Ishikawa (cell line): ENCODE measurements around the gene UVSSA.

Experiments
- CEBPB ChIP-seq: IDR thresholded peaks from 2 replicates; pipeline ENCODE4 v1.6.1; 2012
- CREB1 ChIP-seq: IDR thresholded peaks from 2 replicates; pipeline ENCODE4 v1.6.1; 2012; ENCODE audit warnings: low read depth
- EGR1 ChIP-seq: IDR thresholded peaks from 2 replicates; pipeline ENCODE4 v1.6.1; 2012
- EP300 ChIP-seq: IDR thresholded peaks from 2 replicates; pipeline ENCODE4 v1.6.1; 2012; ENCODE audit warnings: borderline replicate concordance
- FOXM1 ChIP-seq: IDR thresholded peaks from 2 replicates; pipeline ENCODE4 v1.6.1; 2012; ENCODE audit warnings: low read depth, borderline replicate concordance
- NFIC ChIP-seq: IDR thresholded peaks from 2 replicates; pipeline ENCODE4 v1.6.1; 2012
- RAD21 ChIP-seq: IDR thresholded peaks from 2 replicates; pipeline ENCODE4 v1.6.1; 2012; ENCODE audit warnings: low read depth
- REST ChIP-seq: IDR thresholded peaks from 2 replicates; pipeline ENCODE4 v1.6.1; 2012; ENCODE audit warnings: low read depth, mild to moderate bottlenecking
- TAF1 ChIP-seq: IDR thresholded peaks from 2 replicates; pipeline ENCODE4 v1.6.1; 2012; ENCODE audit warnings: low read depth, mild to moderate bottlenecking
- TCF12 ChIP-seq: IDR thresholded peaks from 2 replicates; pipeline ENCODE4 v1.6.1; 2012; ENCODE audit warnings: low read depth
- TEAD4 ChIP-seq: IDR thresholded peaks from 2 replicates; pipeline ENCODE4 v1.6.1; 2012
- YY1 ChIP-seq: IDR thresholded peaks from 2 replicates; pipeline ENCODE4 v1.6.1; 2012; ENCODE audit warnings: low read depth
- ZBTB7A ChIP-seq: IDR thresholded peaks from 2 replicates; pipeline ENCODE4 v1.6.1; 2012; ENCODE audit warnings: low read depth
- TF ChIP-seq, protein P1 (sequence below): IDR thresholded peaks from 2 replicates; pipeline ENCODE4 v1.6.1; 2012
- TF ChIP-seq, protein P2 (sequence below): IDR thresholded peaks from 2 replicates; pipeline ENCODE4 v1.6.1; 2012

Gene UVSSA

DNA sequence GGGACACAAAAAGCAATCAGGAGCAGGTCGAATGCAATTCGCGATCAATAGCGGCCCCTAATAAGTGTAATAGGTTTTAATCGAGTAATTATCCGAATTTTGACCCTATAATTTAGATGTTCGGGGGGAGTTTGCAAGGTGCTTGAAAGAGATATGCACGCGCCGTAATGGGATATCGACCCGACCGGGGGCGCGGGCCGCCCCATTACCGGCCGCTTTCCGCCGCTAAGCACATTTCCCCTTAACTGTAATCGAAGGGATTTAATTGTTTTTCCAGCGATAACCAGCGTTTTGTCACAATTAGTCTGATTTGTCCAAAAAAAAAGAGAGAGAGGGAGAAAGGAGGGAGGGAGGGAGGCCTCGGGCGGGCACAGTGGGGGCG is 58.2 kb downstream of the UVSSA start:
- no peak for TF ChIP-seq TAF1
- no peak for TF ChIP-seq REST
- TF ChIP-seq RAD21, result no peak
- no peak for TF ChIP-seq TEAD4
- TF ChIP-seq CEBPB, result no peak

GRCh38 chr4:1405636-1406393 is 58.8 kb downstream of the UVSSA start:
- no peak for TF ChIP-seq FOXM1
- TF ChIP-seq TEAD4, result no peak
- TF ChIP-seq ZBTB7A, result no peak
- TF ChIP-seq EGR1, result no peak
- no peak for TF ChIP-seq TCF12
- TF ChIP-seq, protein P1, sequence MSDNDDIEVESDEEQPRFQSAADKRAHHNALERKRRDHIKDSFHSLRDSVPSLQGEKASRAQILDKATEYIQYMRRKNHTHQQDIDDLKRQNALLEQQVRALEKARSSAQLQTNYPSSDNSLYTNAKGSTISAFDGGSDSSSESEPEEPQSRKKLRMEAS, result no peak
- TF ChIP-seq REST, result no peak
- TF ChIP-seq CREB1, result no peak

GRCh38 chr4:1406394-1406980 is 59.5 kb downstream of the UVSSA start, which contains the start of gene NKX1-1:
Gene NKX1-1 (minus strand): TSS chr4:1406442. CDS start chr4:1406442, 0 bp downstream.
- TF ChIP-seq ZBTB7A (no peak), EGR1 (no peak), TCF12 (no peak), YY1 (no peak), FOXM1 (no peak), RAD21 (no peak), REST (no peak), CEBPB (no peak), TAF1 (no peak), NFIC (no peak), CREB1 (no peak)
- TF ChIP-seq, protein P2, sequence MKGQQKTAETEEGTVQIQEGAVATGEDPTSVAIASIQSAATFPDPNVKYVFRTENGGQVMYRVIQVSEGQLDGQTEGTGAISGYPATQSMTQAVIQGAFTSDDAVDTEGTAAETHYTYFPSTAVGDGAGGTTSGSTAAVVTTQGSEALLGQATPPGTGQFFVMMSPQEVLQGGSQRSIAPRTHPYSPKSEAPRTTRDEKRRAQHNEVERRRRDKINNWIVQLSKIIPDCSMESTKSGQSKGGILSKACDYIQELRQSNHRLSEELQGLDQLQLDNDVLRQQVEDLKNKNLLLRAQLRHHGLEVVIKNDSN, result no peak
- TF ChIP-seq, protein P1, result no peak

DNA sequence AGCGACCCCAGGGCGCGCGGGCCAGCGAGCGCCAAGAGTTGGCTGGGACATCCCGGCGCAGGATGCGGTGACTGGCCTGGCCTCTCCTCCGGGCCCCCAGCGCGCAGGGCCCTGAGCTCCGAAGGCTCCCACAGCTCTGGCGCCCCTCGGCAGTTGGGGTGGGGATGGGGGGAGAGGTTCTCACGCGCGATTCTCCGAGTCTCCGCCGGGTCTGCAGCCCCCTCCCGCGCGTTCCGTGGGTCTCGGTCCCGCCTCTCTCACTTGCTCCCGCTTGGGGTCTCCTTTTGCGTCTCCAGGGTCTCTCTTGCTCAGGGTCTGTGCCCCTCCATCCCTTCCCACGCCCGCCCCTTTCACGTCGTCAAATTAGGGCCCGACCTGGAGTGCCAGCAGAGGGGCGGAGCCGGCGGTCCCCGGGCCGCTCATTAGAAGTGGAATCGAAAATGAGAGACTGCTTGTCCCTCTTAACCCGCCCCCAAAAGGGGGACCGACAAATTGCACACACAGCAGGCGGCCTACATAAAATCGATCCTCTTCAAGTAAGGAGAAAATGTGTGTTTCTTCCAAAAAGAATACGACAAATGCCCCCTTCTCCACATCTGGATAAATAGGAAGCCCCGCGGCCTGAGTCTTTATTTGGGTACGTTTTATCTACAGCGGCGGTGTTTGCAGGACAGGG is 60.1 kb downstream of the UVSSA start:
- TF ChIP-seq CREB1, result no peak
- TF ChIP-seq, protein P2, result no peak
- no peak for TF ChIP-seq EGR1
- TF ChIP-seq YY1, result no peak
- no peak for TF ChIP-seq TEAD4
- TF ChIP-seq REST, result no peak
- TF ChIP-seq ZBTB7A, result no peak
- no peak for TF ChIP-seq CEBPB
- no peak for TF ChIP-seq NFIC
- TF ChIP-seq EP300, result no peak
- TF ChIP-seq, protein P1, result no peak
- no peak for TF ChIP-seq TCF12
